Esophagus (tissue), 2 donors: ENCODE measurements around the gene TBL1XR1. TPM values are rescaled to one million over a fixed set of nuclear protein-coding genes. Genes with fewer than 3 reads are reported as not detected.

Experiments used
- H3K27ac ChIP-seq, 2 donors: one replicate each; pipeline ENCODE4 v1.5.1; 2013; ENCODE audit warnings: low read depth in 2 of 2, mild to moderate bottlenecking in 2 of 2, inconsistent platforms in 1 of 2, low read length in 1 of 2, moderate library complexity in 1 of 2
- H3K27me3 ChIP-seq, 2 donors: one replicate each; pipeline ENCODE4 v1.6.1; 2013; ENCODE audit warnings: low read length in 2 of 2, control low read depth in 1 of 2, mild to moderate bottlenecking in 1 of 2; ENCODE audit not compliant: insufficient read depth in 2 of 2, control insufficient read depth in 1 of 2
- H3K36me3 ChIP-seq, 2 donors: one replicate each; pipeline ENCODE4 v1.6.1; 2013; ENCODE audit warnings: low read length in 1 of 2; ENCODE audit not compliant: control insufficient read depth in 2 of 2, insufficient read depth in 2 of 2
- H3K4me1 ChIP-seq, 2 donors: one replicate each; pipeline ENCODE4 v1.6.1; 2013; ENCODE audit warnings: low read length in 1 of 2; ENCODE audit not compliant: control insufficient read depth in 2 of 2, insufficient read depth in 2 of 2
- H3K4me3 ChIP-seq, 2 donors: one replicate each; pipeline ENCODE4 v1.5.1; 2013; ENCODE audit warnings: low read length in 2 of 2, mild to moderate bottlenecking in 2 of 2, low read depth in 1 of 2, moderate library complexity in 1 of 2
- H3K9me3 ChIP-seq, 2 donors: one replicate each; pipeline ENCODE4 v1.6.1; 2013; ENCODE audit warnings: mild to moderate bottlenecking in 2 of 2, low read depth in 1 of 2, low read length in 1 of 2, moderate library complexity in 1 of 2; ENCODE audit not compliant: control insufficient read depth in 2 of 2, insufficient read depth in 1 of 2
- WGBS, 2 donors: extraction: QIAGEN DNeasy Blood & Tissue Kit; methylation state at CpG; one replicate each; pipeline ENCODE4 v1.1.7; 2013; 5-methylcytosine and 5-hydroxymethylcytosine counted together
- polyA plus RNA-seq, 2 donors: library from polyadenylated mRNA; stranded (reverse); fragments of 200-250 nt; gene quantifications; one replicate each; pipeline ENCODE4 v1.2.3, GENCODE V29; 2013
- donor health status: healthy with polysubstance abuse.
- donor health status: Bipolar disorder and iron deficiency.

TBL1XR1 gene
- polyA plus RNA-seq, 2 donors, result 16.2 to 19.3 TPM

- Histone ChIP-seq H3K4me1 (no peaks in the 10 kb centered on the region), H3K9me3 (no peaks in the 10 kb centered on the region), H3K27ac (no peak overlapping the region), H3K27me3 (no peaks in the 10 kb centered on the region), H3K36me3 (no peaks in the 10 kb centered on the region), H3K4me3 (no peak overlapping the region)
- 52 to 70% methylated on average over 1 of the region's 1 CpG for WGBS, 2 donors
These were observed 227.8 kb downstream of the TBL1XR1 start for GRCh38 chr3:176969506-176969905.
